Panc1 (cell line): ENCODE measurements around the gene PRSS50.

Experiments used
- POLR2AphosphoS5 ChIP-seq: IDR thresholded peaks from 2 replicates; pipeline ENCODE4 v1.6.1; 2012; ENCODE audit warnings: mild to moderate bottlenecking, low read depth, low read length, moderate library complexity
- SIN3A ChIP-seq: IDR thresholded peaks from 2 replicates; pipeline ENCODE4 v1.6.1; 2012; ENCODE audit warnings: low read depth, mild to moderate bottlenecking, low read length, moderate library complexity, borderline replicate concordance; ENCODE audit not compliant: insufficient read depth
- TCF7L2 ChIP-seq: IDR thresholded peaks from 2 replicates; pipeline ENCODE4 v1.6.1; 2011; ENCODE audit warnings: mild to moderate bottlenecking, low read depth, low read length, inconsistent platforms
- TF ChIP-seq, protein P1 (sequence below): fragments of 450-650 bp; IDR thresholded peaks from 2 replicates; pipeline ENCODE4 v1.5.1; 2017; ENCODE audit warnings: mild to moderate bottlenecking

DNA sequence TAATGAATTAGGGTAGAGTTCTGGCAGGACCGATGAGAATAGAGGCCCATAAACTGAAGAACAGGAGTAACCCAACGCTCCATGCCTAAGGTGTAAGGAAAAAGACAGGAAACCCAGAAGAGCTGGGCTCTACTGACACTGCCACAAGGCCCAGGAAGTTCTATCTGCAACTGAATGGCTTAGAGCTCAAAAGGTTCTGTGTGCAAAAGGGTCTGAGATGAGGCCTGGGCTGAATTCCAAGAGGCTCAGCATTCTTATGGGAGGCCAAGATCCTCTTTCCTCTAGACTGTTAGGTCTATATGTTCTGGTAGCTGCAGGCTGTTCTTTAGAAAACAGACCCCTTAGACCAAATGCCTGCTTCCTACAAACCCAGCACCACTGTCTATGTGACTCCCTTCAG lies 30.5 kb upstream of the PRSS50 start:
- TF ChIP-seq, protein P1, sequence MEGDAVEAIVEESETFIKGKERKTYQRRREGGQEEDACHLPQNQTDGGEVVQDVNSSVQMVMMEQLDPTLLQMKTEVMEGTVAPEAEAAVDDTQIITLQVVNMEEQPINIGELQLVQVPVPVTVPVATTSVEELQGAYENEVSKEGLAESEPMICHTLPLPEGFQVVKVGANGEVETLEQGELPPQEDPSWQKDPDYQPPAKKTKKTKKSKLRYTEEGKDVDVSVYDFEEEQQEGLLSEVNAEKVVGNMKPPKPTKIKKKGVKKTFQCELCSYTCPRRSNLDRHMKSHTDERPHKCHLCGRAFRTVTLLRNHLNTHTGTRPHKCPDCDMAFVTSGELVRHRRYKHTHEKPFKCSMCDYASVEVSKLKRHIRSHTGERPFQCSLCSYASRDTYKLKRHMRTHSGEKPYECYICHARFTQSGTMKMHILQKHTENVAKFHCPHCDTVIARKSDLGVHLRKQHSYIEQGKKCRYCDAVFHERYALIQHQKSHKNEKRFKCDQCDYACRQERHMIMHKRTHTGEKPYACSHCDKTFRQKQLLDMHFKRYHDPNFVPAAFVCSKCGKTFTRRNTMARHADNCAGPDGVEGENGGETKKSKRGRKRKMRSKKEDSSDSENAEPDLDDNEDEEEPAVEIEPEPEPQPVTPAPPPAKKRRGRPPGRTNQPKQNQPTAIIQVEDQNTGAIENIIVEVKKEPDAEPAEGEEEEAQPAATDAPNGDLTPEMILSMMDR: no peak
- TF ChIP-seq POLR2AphosphoS5: no peak
- no peak for TF ChIP-seq TCF7L2
- no peak for TF ChIP-seq SIN3A
